ENCODE results near the gene SORBS2.

Gene SORBS2

DNA sequence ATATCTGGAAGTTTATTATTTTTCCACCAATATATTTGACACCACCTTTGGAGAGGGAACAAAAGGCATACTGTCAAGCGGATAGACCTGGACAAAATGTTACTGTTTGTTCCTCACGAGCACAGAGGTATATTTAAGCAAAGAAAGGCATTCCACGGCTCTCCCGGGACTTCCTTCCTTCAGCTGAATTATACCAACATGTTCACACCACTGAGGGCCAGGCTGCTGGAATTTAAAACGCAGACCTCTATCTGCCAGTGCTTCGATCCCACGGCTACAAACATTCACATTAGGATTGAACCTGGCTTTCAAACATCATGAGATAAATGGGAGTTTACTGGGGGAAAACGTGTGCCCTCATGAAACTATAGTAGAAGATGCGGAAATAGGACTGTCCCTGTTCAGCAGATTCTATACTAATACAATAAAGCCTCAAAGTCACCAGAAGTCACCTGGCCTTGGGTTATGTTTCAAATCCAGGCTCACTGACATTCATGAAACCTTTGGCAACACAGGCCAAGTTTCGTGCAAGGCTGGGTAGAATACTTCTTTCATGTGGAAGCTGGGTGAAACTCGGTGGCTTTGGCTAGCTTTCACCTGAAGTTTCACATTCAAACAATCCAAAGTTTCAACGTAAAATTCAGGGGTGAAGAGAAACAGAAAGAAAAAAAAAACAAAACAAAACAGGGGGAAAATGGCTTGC, 39.5 kb downstream of the SORBS2 start (continued):
- TF ChIP-seq, protein P1, sequence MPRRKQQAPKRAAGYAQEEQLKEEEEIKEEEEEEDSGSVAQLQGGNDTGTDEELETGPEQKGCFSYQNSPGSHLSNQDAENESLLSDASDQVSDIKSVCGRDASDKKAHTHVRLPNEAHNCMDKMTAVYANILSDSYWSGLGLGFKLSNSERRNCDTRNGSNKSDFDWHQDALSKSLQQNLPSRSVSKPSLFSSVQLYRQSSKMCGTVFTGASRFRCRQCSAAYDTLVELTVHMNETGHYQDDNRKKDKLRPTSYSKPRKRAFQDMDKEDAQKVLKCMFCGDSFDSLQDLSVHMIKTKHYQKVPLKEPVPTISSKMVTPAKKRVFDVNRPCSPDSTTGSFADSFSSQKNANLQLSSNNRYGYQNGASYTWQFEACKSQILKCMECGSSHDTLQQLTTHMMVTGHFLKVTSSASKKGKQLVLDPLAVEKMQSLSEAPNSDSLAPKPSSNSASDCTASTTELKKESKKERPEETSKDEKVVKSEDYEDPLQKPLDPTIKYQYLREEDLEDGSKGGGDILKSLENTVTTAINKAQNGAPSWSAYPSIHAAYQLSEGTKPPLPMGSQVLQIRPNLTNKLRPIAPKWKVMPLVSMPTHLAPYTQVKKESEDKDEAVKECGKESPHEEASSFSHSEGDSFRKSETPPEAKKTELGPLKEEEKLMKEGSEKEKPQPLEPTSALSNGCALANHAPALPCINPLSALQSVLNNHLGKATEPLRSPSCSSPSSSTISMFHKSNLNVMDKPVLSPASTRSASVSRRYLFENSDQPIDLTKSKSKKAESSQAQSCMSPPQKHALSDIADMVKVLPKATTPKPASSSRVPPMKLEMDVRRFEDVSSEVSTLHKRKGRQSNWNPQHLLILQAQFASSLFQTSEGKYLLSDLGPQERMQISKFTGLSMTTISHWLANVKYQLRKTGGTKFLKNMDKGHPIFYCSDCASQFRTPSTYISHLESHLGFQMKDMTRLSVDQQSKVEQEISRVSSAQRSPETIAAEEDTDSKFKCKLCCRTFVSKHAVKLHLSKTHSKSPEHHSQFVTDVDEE (CRISPR knock-in tag; IDR thresholded peaks at IDR 0.05) = no peak
- no peak for TF ChIP-seq PPARA (CRISPR knock-in tag; IDR thresholded peaks at IDR 0.05; ENCODE audit: borderline replicate concordance)

DNA sequence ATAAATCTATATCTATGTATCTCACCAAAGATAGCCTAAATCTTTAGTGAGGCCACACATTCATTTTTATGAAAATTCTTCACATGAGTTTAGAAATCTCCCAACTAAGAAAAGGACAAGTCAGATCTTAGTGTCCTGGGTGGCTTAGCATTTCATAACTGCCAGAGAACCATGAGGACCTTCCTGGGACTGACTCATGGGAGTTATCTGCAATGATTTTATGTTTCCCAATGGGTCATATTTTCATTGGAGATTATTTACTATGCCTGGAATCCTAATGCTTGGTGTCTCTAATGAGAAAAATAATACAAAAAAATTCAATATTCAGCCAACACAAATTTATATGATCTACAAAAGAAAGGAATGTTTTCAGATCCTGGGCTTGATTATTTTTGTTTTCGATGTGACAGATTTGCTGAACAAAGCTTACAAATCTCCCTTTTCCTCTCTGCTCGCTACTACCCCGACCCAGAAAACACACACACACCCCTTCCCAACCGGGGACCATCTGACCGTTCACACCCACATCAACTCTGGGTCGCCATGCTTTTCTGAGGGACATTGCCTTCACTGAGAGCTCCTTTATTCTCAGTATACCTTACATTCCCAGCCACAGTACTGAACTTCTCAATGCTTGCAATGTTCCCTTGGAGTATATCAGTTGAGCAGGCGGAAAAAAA, 40.1 kb downstream of the SORBS2 start:
- TF ChIP-seq, protein P1 (CRISPR knock-in tag; IDR thresholded peaks at IDR 0.05) = no peak
- no peak for ATAC-seq

DNA sequence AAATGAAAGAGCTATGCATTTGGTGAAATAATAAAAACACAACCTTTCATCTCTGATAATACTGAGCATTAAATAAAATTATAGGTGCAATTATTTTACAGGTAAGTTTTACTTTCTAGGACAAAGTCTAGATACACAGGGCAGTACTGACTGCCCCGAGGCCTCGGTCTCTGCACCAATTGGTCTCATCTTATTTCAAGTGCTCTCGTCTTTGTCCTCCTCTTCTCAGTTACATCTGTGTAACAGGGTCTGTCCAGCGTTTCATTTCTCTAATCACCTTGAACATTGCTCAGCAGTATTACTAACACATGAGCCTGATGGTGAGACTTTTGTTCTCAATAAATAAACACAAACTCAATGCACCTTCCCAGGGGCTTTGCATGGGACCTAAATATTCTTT, 44.5 kb downstream of the SORBS2 start:
- no peak for ATAC-seq
- no peak for TF ChIP-seq BACH2 (CRISPR knock-in tag; IDR thresholded peaks at IDR 0.05; ENCODE audit: borderline replicate concordance)
- TF ChIP-seq, protein P2, sequence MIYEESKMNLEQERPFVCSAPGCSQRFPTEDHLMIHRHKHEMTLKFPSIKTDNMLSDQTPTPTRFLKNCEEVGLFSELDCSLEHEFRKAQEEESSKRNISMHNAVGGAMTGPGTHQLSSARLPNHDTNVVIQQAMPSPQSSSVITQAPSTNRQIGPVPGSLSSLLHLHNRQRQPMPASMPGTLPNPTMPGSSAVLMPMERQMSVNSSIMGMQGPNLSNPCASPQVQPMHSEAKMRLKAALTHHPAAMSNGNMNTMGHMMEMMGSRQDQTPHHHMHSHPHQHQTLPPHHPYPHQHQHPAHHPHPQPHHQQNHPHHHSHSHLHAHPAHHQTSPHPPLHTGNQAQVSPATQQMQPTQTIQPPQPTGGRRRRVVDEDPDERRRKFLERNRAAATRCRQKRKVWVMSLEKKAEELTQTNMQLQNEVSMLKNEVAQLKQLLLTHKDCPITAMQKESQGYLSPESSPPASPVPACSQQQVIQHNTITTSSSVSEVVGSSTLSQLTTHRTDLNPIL (CRISPR knock-in tag; IDR thresholded peaks at IDR 0.05; ENCODE audit: low read depth) = no peak
- TF ChIP-seq ZNF70 (CRISPR knock-in tag; IDR thresholded peaks at IDR 0.05) = no peak
- no peak for TF ChIP-seq CSDC2 (CRISPR knock-in tag; IDR thresholded peaks at IDR 0.05)
- no peak for TF ChIP-seq ZNF565 (CRISPR knock-in tag; conservative IDR thresholded peaks at IDR 0.05; ENCODE audit: low read depth)
- TF ChIP-seq, protein P3, sequence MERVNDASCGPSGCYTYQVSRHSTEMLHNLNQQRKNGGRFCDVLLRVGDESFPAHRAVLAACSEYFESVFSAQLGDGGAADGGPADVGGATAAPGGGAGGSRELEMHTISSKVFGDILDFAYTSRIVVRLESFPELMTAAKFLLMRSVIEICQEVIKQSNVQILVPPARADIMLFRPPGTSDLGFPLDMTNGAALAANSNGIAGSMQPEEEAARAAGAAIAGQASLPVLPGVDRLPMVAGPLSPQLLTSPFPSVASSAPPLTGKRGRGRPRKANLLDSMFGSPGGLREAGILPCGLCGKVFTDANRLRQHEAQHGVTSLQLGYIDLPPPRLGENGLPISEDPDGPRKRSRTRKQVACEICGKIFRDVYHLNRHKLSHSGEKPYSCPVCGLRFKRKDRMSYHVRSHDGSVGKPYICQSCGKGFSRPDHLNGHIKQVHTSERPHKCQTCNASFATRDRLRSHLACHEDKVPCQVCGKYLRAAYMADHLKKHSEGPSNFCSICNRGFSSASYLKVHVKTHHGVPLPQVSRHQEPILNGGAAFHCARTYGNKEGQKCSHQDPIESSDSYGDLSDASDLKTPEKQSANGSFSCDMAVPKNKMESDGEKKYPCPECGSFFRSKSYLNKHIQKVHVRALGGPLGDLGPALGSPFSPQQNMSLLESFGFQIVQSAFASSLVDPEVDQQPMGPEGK (CRISPR knock-in tag; IDR thresholded peaks at IDR 0.05; ENCODE audit: borderline replicate concordance) = no peak
- no peak for TF ChIP-seq TOX (CRISPR knock-in tag; IDR thresholded peaks at IDR 0.05; ENCODE audit: borderline replicate concordance)
- TF ChIP-seq SNAI2 (CRISPR knock-in tag; IDR thresholded peaks at IDR 0.05) = no peak
- no peak for TF ChIP-seq ZFP3 (CRISPR knock-in tag; IDR thresholded peaks at IDR 0.05)
- TF ChIP-seq ISL1 (CRISPR knock-in tag; IDR thresholded peaks at IDR 0.05) = no peak
- TF ChIP-seq PPARA (CRISPR knock-in tag; IDR thresholded peaks at IDR 0.05; ENCODE audit: borderline replicate concordance) = no peak
- TF ChIP-seq ESRRG (CRISPR knock-in tag; IDR thresholded peaks at IDR 0.05) = no peak
- no peak for TF ChIP-seq ARNTL (CRISPR knock-in tag; IDR thresholded peaks at IDR 0.05; ENCODE audit: borderline replicate concordance, low read depth)
- TF ChIP-seq, protein P4, sequence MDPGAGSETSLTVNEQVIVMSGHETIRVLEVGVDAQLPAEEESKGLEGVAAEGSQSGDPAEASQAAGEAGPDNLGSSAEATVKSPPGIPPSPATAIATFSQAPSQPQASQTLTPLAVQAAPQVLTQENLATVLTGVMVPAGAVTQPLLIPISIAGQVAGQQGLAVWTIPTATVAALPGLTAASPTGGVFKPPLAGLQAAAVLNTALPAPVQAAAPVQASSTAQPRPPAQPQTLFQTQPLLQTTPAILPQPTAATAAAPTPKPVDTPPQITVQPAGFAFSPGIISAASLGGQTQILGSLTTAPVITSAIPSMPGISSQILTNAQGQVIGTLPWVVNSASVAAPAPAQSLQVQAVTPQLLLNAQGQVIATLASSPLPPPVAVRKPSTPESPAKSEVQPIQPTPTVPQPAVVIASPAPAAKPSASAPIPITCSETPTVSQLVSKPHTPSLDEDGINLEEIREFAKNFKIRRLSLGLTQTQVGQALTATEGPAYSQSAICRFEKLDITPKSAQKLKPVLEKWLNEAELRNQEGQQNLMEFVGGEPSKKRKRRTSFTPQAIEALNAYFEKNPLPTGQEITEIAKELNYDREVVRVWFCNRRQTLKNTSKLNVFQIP (CRISPR knock-in tag; IDR thresholded peaks at IDR 0.05; ENCODE audit: borderline replicate concordance, low read depth) = no peak
- TF ChIP-seq ZFP30 (CRISPR knock-in tag; IDR thresholded peaks at IDR 0.05) = no peak
- no peak for TF ChIP-seq OSR1 (CRISPR knock-in tag; IDR thresholded peaks at IDR 0.05)
- no peak for TF ChIP-seq GLIS3 (CRISPR knock-in tag; IDR thresholded peaks at IDR 0.05)
- no peak for TF ChIP-seq TCF4 (CRISPR knock-in tag; IDR thresholded peaks at IDR 0.05; ENCODE audit: borderline replicate concordance)

All from SK-N-SH treated with all-trans-retinoic acid at 6 μM for 48 hours (cell line).